Spleen (tissue), 11 donors: ENCODE data around the gene SKOR1. TPM values are rescaled to one million over a fixed set of nuclear protein-coding genes. Genes with fewer than 3 reads are reported as not detected.

Experiments used
- DNase-seq: peaks from one replicate; pipeline ENCODE4 v3.0.0-alpha.2; 2020
- H3K27ac ChIP-seq, 8 donors: fragments of 200-600 bp; sonication (generic) in 7 of 8; 1 replicate in 4 of 8; 2 replicates in 4 of 8; pipeline versions ENCODE4 v1.5.0 to v1.8.0; 2016 to 2021; ENCODE audit warnings: inconsistent platforms in 4 of 8, mild to moderate bottlenecking in 4 of 8, moderate library complexity in 1 of 8
- H3K27me3 ChIP-seq, 7 donors: fragments of 200-600 bp; sonication (generic) in 6 of 7; replicated peaks in 1 of 7; 1 replicate in 4 of 7; 2 replicates in 3 of 7; pipeline versions ENCODE4 v1.5.0 to v1.8.0; 2016 to 2021; ENCODE audit warnings: inconsistent platforms in 3 of 7, mild to moderate bottlenecking in 1 of 7
- H3K36me3 ChIP-seq, 6 donors: fragments of 200-600 bp; sonication (generic) in 5 of 6; 1 replicate in 4 of 6; 2 replicates in 2 of 6; pipeline versions ENCODE4 v1.5.0 to v1.8.0; 2016 to 2021; ENCODE audit warnings: inconsistent platforms in 2 of 6
- H3K4me1 ChIP-seq, 6 donors: fragments of 200-600 bp; sonication (generic) in 5 of 6; 1 replicate in 3 of 6; 2 replicates in 3 of 6; pipeline versions ENCODE4 v1.5.0 to v1.8.0; 2016 to 2021; ENCODE audit warnings: inconsistent platforms in 3 of 6
- H3K4me3 ChIP-seq, 8 donors: fragments of 200-600 bp; sonication (generic) in 7 of 8; 1 replicate in 4 of 8; 2 replicates in 4 of 8; pipeline versions ENCODE4 v1.5.0 to v1.8.0; 2016 to 2021; ENCODE audit warnings: inconsistent platforms in 4 of 8, mild to moderate bottlenecking in 4 of 8, moderate library complexity in 2 of 8
- H3K9me3 ChIP-seq, 8 donors: fragments of 200-600 bp; sonication (generic) in 7 of 8; 1 replicate in 4 of 8; 2 replicates in 4 of 8; pipeline versions ENCODE4 v1.5.0 to v1.8.0; 2016 to 2021; ENCODE audit warnings: inconsistent platforms in 4 of 8
- POLR2A ChIP-seq, 3 donors: fragments of 450-650 bp; IDR thresholded peaks; one replicate each; pipeline ENCODE4 v1.5.1; 2017; ENCODE audit warnings: antibody characterized with exemption in 3 of 3, mild to moderate bottlenecking in 1 of 3
- POLR2AphosphoS5 ChIP-seq, 3 donors: sonication (generic); formaldehyde crosslinking; IDR thresholded peaks; one replicate each; pipeline ENCODE4 v1.5.1; 2017; ENCODE audit warnings: antibody characterized with exemption in 3 of 3
- WGBS, 5 donors: extraction: QIAGEN DNeasy Blood & Tissue Kit in 3 of 5; methylation state at CpG; one replicate each; pipeline versions ENCODE4 v1.1.5 to v1.1.7; 2013 to 2018; 5-methylcytosine and 5-hydroxymethylcytosine counted together
- intact Hi-C: fragments of 100-400 bp; cut with DNase I; formaldehyde crosslinking; loops from one replicate; pipeline ENCODE4 v1.15.0; 2023; ENCODE audit warnings: low total_unique reads
- polyA plus RNA-seq, 3 donors: library from polyadenylated mRNA; stranded (reverse); fragments of 200-250 nt; gene quantifications; one replicate each; pipeline ENCODE4 v1.2.1, GENCODE V29; 2013
- total RNA-seq, 7 donors: library from RNA; depleted of rRNA in 3 of 7; stranded (reverse); fragments of >200 nt in 3 of 7; fragmentation: NEBNext Ultra II Directional in 4 of 7; extraction: Animal tissue kit (Norgen Biotek cat#: 25700) in 4 of 7; gene quantifications; one replicate each; pipeline versions ENCODE4 v1.1.0 to v1.2.1, GENCODE V29; 2016 to 2021
- TF ChIP-seq, protein P1 (sequence below), 11 experiments: fragments of 200-600 bp in 7 of 11; fragments of 450-650 bp in 4 of 11; sonication (generic) in 4 of 11; IDR thresholded peaks in 8 of 11; conservative IDR thresholded peaks in 3 of 11; 1 replicate in 7 of 11; 2 replicates in 4 of 11; pipeline versions ENCODE4 v1.4.0 to v1.8.0; 2016 to 2021; ENCODE audit warnings: antibody characterized with exemption in 11 of 11, inconsistent platforms in 4 of 11, mild to moderate bottlenecking in 1 of 11
- donor health status: healthy with polysubstance abuse.
- donor health status: DM: no; HTN: no; CAD: no; lungs with moderate emphysema.
- donor health status: DM: no; HTN: no; CAD: no.
- donor health status: Bipolar disorder and iron deficiency.
- donor health status: healthy.
- donor health status: DM: no; HTN: no; CAD: no.
- donor health status: DM: yes; HTN: yes; CAD: no.

Gene SKOR1
- total and polyA plus RNA-seq, 10 donors = 0.06 to 1.1 (median 0.37) TPM

- DNase-seq = no peak
- Histone ChIP-seq H3K4me1 (peaks cover 0 to 32% (median 6%) of the 10 kb centered on the region in 6 donors), H3K4me3 (no peak overlapping the region), H3K9me3 (no peaks in the 10 kb centered on the region), H3K27me3 (no peaks in the 10 kb centered on the region), H3K36me3 (peaks cover 0 to 22% (median 3%) of the 10 kb centered on the region in 6 donors), H3K27ac (no peak overlapping the region)
- TF ChIP-seq POLR2AphosphoS5 (IDR thresholded peaks at IDR 0.05) (no peak), POLR2A (IDR thresholded peaks at IDR 0.05) (no peak)
- TF ChIP-seq, protein P1, sequence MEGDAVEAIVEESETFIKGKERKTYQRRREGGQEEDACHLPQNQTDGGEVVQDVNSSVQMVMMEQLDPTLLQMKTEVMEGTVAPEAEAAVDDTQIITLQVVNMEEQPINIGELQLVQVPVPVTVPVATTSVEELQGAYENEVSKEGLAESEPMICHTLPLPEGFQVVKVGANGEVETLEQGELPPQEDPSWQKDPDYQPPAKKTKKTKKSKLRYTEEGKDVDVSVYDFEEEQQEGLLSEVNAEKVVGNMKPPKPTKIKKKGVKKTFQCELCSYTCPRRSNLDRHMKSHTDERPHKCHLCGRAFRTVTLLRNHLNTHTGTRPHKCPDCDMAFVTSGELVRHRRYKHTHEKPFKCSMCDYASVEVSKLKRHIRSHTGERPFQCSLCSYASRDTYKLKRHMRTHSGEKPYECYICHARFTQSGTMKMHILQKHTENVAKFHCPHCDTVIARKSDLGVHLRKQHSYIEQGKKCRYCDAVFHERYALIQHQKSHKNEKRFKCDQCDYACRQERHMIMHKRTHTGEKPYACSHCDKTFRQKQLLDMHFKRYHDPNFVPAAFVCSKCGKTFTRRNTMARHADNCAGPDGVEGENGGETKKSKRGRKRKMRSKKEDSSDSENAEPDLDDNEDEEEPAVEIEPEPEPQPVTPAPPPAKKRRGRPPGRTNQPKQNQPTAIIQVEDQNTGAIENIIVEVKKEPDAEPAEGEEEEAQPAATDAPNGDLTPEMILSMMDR (IDR thresholded peaks at IDR 0.05 in 8 of 11, conservative IDR thresholded peaks at IDR 0.05 in 3 of 11) = no peak
- 56 to 90% (median 70%) methylated on average over 2 of the region's 2 CpGs for WGBS, 5 donors
- intact Hi-C loops = no loop called here
These were observed 47.5 kb upstream of the SKOR1 start for GRCh38 chr15:67777773-67778172.

GRCh38 chr15:67778968-67779548 is 46.3 kb upstream of the SKOR1 start:
- intact Hi-C loops = no loop called here
- no peak for TF ChIP-seq POLR2AphosphoS5 (IDR thresholded peaks at IDR 0.05)
- no peak for TF ChIP-seq POLR2A (IDR thresholded peaks at IDR 0.05)
- TF ChIP-seq, protein P1 (IDR thresholded peaks at IDR 0.05 in 8 of 11, conservative IDR thresholded peaks at IDR 0.05 in 3 of 11) = no peak
- Histone ChIP-seq H3K36me3 (peaks cover 0 to 23% (median 3%) of the 10 kb centered on the region in 6 donors), H3K27ac (no peak overlapping the region), H3K9me3 (no peaks in the 10 kb centered on the region), H3K4me3 (no peak overlapping the region), H3K27me3 (no peaks in the 10 kb centered on the region), H3K4me1 (peaks cover 4 to 45% (median 19%) of the 10 kb centered on the region in 6 donors)
- 79 to 84% (median 80%) methylated on average over 5 of the region's 5 CpGs for WGBS, 5 donors
- DNase-seq = no peak

DNA sequence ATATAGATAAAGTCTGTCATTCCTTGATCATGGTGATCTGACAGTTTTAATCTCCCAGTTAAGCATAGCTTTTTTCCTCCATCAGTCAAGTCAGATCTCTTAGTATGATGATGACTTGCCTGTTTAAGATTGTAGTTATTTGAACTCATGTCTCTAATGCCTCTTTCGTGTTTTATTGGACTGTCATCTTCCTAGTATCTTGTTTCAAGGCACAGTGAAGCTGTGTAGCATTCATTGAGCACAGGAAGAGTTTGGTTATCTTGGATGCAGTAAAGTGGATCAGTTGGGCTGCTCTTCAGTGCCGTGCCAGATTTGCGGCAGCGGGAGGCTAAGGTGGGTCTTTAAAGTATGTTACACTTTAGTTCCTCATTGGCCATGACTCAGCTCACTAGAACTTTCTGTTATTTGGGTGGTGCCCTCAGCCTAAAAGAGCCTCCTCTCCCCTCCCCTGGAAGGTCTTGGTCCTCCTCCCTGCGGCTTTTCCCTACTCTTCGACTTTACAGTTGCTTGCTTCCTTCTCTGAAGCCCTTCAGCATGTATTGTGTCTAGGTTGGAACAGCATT is 45.7 kb upstream of the SKOR1 start:
- Histone ChIP-seq H3K4me3 (no peak overlapping the region), H3K36me3 (peaks cover 0 to 23% (median 3%) of the 10 kb centered on the region in 6 donors), H3K9me3 (no peaks in the 10 kb centered on the region), H3K27ac (no peak overlapping the region), H3K4me1 (peaks cover 8 to 50% (median 25%) of the 10 kb centered on the region in 6 donors), H3K27me3 (no peaks in the 10 kb centered on the region)
- TF ChIP-seq, protein P1 (IDR thresholded peaks at IDR 0.05 in 8 of 11, conservative IDR thresholded peaks at IDR 0.05 in 3 of 11) = no peak
- no peak for TF ChIP-seq POLR2A (IDR thresholded peaks at IDR 0.05)
- no peak for TF ChIP-seq POLR2AphosphoS5 (IDR thresholded peaks at IDR 0.05)
- WGBS, 5 donors = 45 to 66% (median 50%) methylated on average over 6 of the region's 6 CpGs
- DNase-seq = no peak
- intact Hi-C loops = no loop called here

- Histone ChIP-seq H3K27ac (no peak overlapping the region), H3K9me3 (no peaks in the 10 kb centered on the region), H3K36me3 (peaks cover 0 to 13% (median 0%) of the 10 kb centered on the region in 6 donors), H3K4me3 (no peak overlapping the region), H3K4me1 (peaks cover 13 to 64% (median 33%) of the 10 kb centered on the region in 6 donors), H3K27me3 (no peaks in the 10 kb centered on the region)
- DNase-seq = no peak
- no peak for TF ChIP-seq POLR2AphosphoS5 (IDR thresholded peaks at IDR 0.05)
- TF ChIP-seq, protein P1 (IDR thresholded peaks at IDR 0.05 in 8 of 11, conservative IDR thresholded peaks at IDR 0.05 in 3 of 11) = no peak
- no peak for TF ChIP-seq POLR2A (IDR thresholded peaks at IDR 0.05)
- WGBS, 5 donors = 94 to 97% (median 96%) methylated on average over 3 of the region's 3 CpGs
- intact Hi-C loops = no loop called here
These were observed 44.2 kb upstream of the SKOR1 start for GRCh38 chr15:67781061-67781460.
